Astrocyte (in vitro differentiated cells and primary cell): Measurements from ENCODE around the gene RETREG3.

Experiments used
- CTCF ChIP-seq: IDR thresholded peaks from 2 replicates; pipeline ENCODE4 v1.5.1; 2011; ENCODE audit warnings: low read depth, mild to moderate bottlenecking, inconsistent platforms, low read length, moderate library complexity; ENCODE audit not compliant: insufficient read depth
- EZH2 ChIP-seq: IDR thresholded peaks from 2 replicates; pipeline ENCODE4 v1.6.1; 2012; ENCODE audit warnings: mild to moderate bottlenecking, low read length, inconsistent platforms; ENCODE audit not compliant: insufficient read depth

GRCh38 chr17:42554250-42555121, 54.7 kb downstream of the RETREG3 start:
- TF ChIP-seq EZH2 (no peak), CTCF (no peak)
